Measurements from ENCODE around the gene MACROD2.
"Not testable (repeated sequence)": the region's sequence is repeated elsewhere in the genome, so short reads cannot be mapped to it uniquely, and the experiment has no call there.

- not testable (repeated sequence) for TF ChIP-seq CTCF, POLR2A, EP300 (IDR thresholded peaks at IDR 0.05)
Measured at GRCh38 chr20:14044712-14045276, 49.5 kb downstream of the MACROD2 start.
